Neural cell (in vitro differentiated cells): ENCODE measurements around the gene TRPV2. TPM values are rescaled to one million over a fixed set of nuclear protein-coding genes. Genes with fewer than 3 reads are reported as not detected.

Experiments used
- H2AFZ ChIP-seq: fragments of 200-600, 300-800 bp; sonication (generic), shearing (Covaris generic); 2 replicates; pipeline ENCODE4 v1.6.0; 2014; ENCODE audit warnings: low read depth, mild to moderate bottlenecking, antibody characterized with exemption, low read length, moderate library complexity
- H3F3A ChIP-seq: fragments of 200-600 bp; shearing (Covaris generic); 2 replicates; pipeline ENCODE4 v1.6.1; 2016; ENCODE audit warnings: mild to moderate bottlenecking, moderate library complexity, mixed read lengths, antibody characterized with exemption, low read length; ENCODE audit not compliant: insufficient read depth, poor library complexity, severe bottlenecking
- H3K27ac ChIP-seq: fragments of 200-600, 300-800 bp; sonication (generic), shearing (Covaris generic); 2 replicates; pipeline ENCODE4 v1.5.1; 2014; ENCODE audit warnings: mild to moderate bottlenecking, low read length, moderate library complexity
- H3K27me3 ChIP-seq: fragments of 300-800, 200-600 bp; sonication (generic), shearing (Covaris generic); 2 replicates; pipeline ENCODE4 v1.6.0; 2014; ENCODE audit warnings: mild to moderate bottlenecking, low read depth, low read length, moderate library complexity; ENCODE audit not compliant: insufficient read depth
- H3K36me3 ChIP-seq: fragments of 300-800, 200-600 bp; sonication (generic), shearing (Covaris generic); 2 replicates; pipeline ENCODE4 v1.5.1; 2014; ENCODE audit warnings: mild to moderate bottlenecking, antibody characterized with exemption, low read length, moderate library complexity; ENCODE audit not compliant: insufficient read depth
- H3K4me2 ChIP-seq: fragments of 300-800, 200-600 bp; sonication (generic), shearing (Covaris generic); 2 replicates; pipeline ENCODE4 v1.6.0; 2014; ENCODE audit warnings: mild to moderate bottlenecking, low read length
- H3K4me3 ChIP-seq: fragments of 300-800, 200-600 bp; sonication (generic), shearing (Covaris generic); 2 replicates; pipeline ENCODE4 v1.5.1; 2014; ENCODE audit warnings: mild to moderate bottlenecking, low read length, moderate library complexity
- H3K79me2 ChIP-seq: fragments of 200-600 bp; shearing (Covaris generic); replicated peaks from 2 replicates; pipeline ENCODE4 v1.6.0; 2014; ENCODE audit warnings: mild to moderate bottlenecking, low read length, moderate library complexity; ENCODE audit not compliant: insufficient read depth
- H3K9ac ChIP-seq: fragments of 300-800, 200-600 bp; sonication (generic), shearing (Covaris generic); 2 replicates; pipeline ENCODE4 v1.6.1; 2016; ENCODE audit warnings: mild to moderate bottlenecking, low read length, mixed read lengths
- H3K9me2 ChIP-seq: fragments of 200-600 bp; shearing (Covaris generic); 2 replicates; pipeline ENCODE4 v1.6.1; 2016; ENCODE audit warnings: mild to moderate bottlenecking, low read length, mixed read lengths; ENCODE audit not compliant: insufficient read depth
- H3K9me3 ChIP-seq: fragments of 200-600, 300-800 bp; sonication (generic), shearing (Covaris generic); 2 replicates; pipeline ENCODE4 v1.6.1; 2016; ENCODE audit warnings: mild to moderate bottlenecking, mixed run types, low read length, moderate library complexity, mixed read lengths
- H4K20me1 ChIP-seq: fragments of 200-600 bp; shearing (Covaris generic); 2 replicates; pipeline ENCODE4 v1.6.1; 2016; ENCODE audit warnings: mild to moderate bottlenecking, mixed run types; ENCODE audit not compliant: insufficient read depth
- CTCF ChIP-seq: fragments of 450-650 bp; IDR thresholded peaks from 2 replicates; pipeline ENCODE4 v1.5.1; 2014; ENCODE audit warnings: antibody characterized with exemption, mild to moderate bottlenecking, moderate library complexity; ENCODE audit not compliant: poor library complexity, severe bottlenecking
- EP300 ChIP-seq: fragments of 450-650 bp; conservative IDR thresholded peaks from 2 replicates; pipeline ENCODE4 v1.6.1; 2014; ENCODE audit warnings: antibody characterized with exemption, mild to moderate bottlenecking, moderate library complexity; ENCODE audit not compliant: poor library complexity, severe bottlenecking
- EZH2 ChIP-seq: fragments of 200-600, 300-800 bp; shearing (Covaris generic), sonication (generic); IDR thresholded peaks from 2 replicates; pipeline ENCODE4 v1.6.1; 2014; ENCODE audit warnings: antibody characterized with exemption, low read length, borderline replicate concordance, mild to moderate bottlenecking; ENCODE audit not compliant: insufficient read depth, poor library complexity, severe bottlenecking
- MXI1 ChIP-seq: fragments of 450-650 bp; conservative IDR thresholded peaks from 2 replicates; pipeline ENCODE4 v1.6.1; 2014; ENCODE audit warnings: antibody characterized with exemption, mild to moderate bottlenecking; ENCODE audit not compliant: poor library complexity, severe bottlenecking
- POLR2AphosphoS5 ChIP-seq: IDR thresholded peaks from 2 replicates; pipeline ENCODE4 v1.6.1; 2012
- RAD21 ChIP-seq: fragments of 450-650 bp; conservative IDR thresholded peaks from 2 replicates; pipeline ENCODE4 v1.6.1; 2014; ENCODE audit warnings: antibody characterized with exemption, mild to moderate bottlenecking, moderate library complexity
- REST ChIP-seq: IDR thresholded peaks from 2 replicates; pipeline ENCODE4 v1.6.1; 2012; ENCODE audit warnings: borderline replicate concordance
- SMC3 ChIP-seq: fragments of 450-650 bp; conservative IDR thresholded peaks from 2 replicates; pipeline ENCODE4 v1.6.1; 2014; ENCODE audit warnings: antibody characterized with exemption, mild to moderate bottlenecking, moderate library complexity; ENCODE audit not compliant: poor library complexity
- TAF1 ChIP-seq: IDR thresholded peaks from 2 replicates; pipeline ENCODE4 v1.6.1; 2012; ENCODE audit warnings: low read depth
- polyA plus RNA-seq: library from polyadenylated mRNA; depleted of rRNA; stranded (reverse); fragments of >200 nt; gene quantifications from 2 replicates; pipeline ENCODE4 v1.2.3, GENCODE V29; 2014

Gene TRPV2
- polyA plus RNA-seq, 1 donor from 2014 or later, result not detected

GRCh38 chr17:16477255-16477654 is 61.9 kb downstream of the TRPV2 start:
- H3K4me2 ChIP-seq, result no peak overlapping the region

GRCh38 chr17:16477666-16478065 is 62.3 kb downstream of the TRPV2 start:
- Histone ChIP-seq H2AFZ (no peak overlapping the region), H3K4me2 (no peak overlapping the region), H3K9ac (no peak overlapping the region)
- TF ChIP-seq MXI1 (no peak), TAF1 (no peak), EP300 (no peak), RAD21 (no peak), REST (no peak), POLR2AphosphoS5 (no peak), CTCF (no peak)

More at GRCh38 chr17:16477255-16477654, 61.9 kb downstream of the TRPV2 start:
- Histone ChIP-seq H3K36me3 (no peaks in the 10 kb centered on the region), H3K79me2 (no peaks in the 10 kb centered on the region), H3K27ac (no peak overlapping the region), H2AFZ (no peak overlapping the region), H3K9ac (no peak overlapping the region), H4K20me1 (no peaks in the 10 kb centered on the region), H3K4me3 (no peak overlapping the region), H3F3A (no peaks in the 10 kb centered on the region), H3K9me2 (no peaks in the 10 kb centered on the region), H3K9me3 (no peaks in the 10 kb centered on the region), H3K27me3 (no peaks in the 10 kb centered on the region)
- TF ChIP-seq SMC3 (no peak), EZH2 (no peak), CTCF (no peak), REST (no peak), MXI1 (no peak), EP300 (no peak), RAD21 (no peak), TAF1 (no peak), POLR2AphosphoS5 (no peak)

More at GRCh38 chr17:16477666-16478065, 62.3 kb downstream of the TRPV2 start:
- no peaks in the 10 kb centered on the region for H3K9me2 ChIP-seq
- no peaks in the 10 kb centered on the region for H3F3A ChIP-seq
- no peaks in the 10 kb centered on the region for H4K20me1 ChIP-seq
- H3K27ac ChIP-seq, result no peak overlapping the region
- H3K4me3 ChIP-seq, result no peak overlapping the region
- no peaks in the 10 kb centered on the region for H3K27me3 ChIP-seq
- no peaks in the 10 kb centered on the region for H3K36me3 ChIP-seq
- H3K79me2 ChIP-seq, result no peaks in the 10 kb centered on the region
- H3K9me3 ChIP-seq, result no peaks in the 10 kb centered on the region
